GM06990 (cell line): ENCODE measurements around the gene DPYSL4.

Experiments used
- DNase-seq: peaks from one replicate; pipeline ENCODE4 v3.0.0-alpha.2; 2011; ENCODE audit not compliant: insufficient read length; ENCODE audit errors: extremely low read depth
- H3K27me3 ChIP-seq: replicated peaks from 2 replicates; pipeline ENCODE4 v1.6.0; 2011; ENCODE audit warnings: low read length; ENCODE audit not compliant: control insufficient read depth, insufficient read depth
- H3K36me3 ChIP-seq: 2 replicates; pipeline ENCODE4 v1.5.1; 2011; ENCODE audit warnings: low read length; ENCODE audit not compliant: control insufficient read depth, insufficient read depth
- H3K4me3 ChIP-seq: replicated peaks from 2 replicates; pipeline ENCODE4 v1.5.1; 2011; ENCODE audit warnings: low read depth, mild to moderate bottlenecking, control low read depth, low read length
- CTCF ChIP-seq: IDR thresholded peaks from 2 replicates; pipeline ENCODE4 v1.5.1; 2011; ENCODE audit warnings: low read length, control low read depth, mild to moderate bottlenecking, inconsistent platforms; ENCODE audit not compliant: insufficient read depth, poor library complexity, severe bottlenecking

Gene DPYSL4

DNA sequence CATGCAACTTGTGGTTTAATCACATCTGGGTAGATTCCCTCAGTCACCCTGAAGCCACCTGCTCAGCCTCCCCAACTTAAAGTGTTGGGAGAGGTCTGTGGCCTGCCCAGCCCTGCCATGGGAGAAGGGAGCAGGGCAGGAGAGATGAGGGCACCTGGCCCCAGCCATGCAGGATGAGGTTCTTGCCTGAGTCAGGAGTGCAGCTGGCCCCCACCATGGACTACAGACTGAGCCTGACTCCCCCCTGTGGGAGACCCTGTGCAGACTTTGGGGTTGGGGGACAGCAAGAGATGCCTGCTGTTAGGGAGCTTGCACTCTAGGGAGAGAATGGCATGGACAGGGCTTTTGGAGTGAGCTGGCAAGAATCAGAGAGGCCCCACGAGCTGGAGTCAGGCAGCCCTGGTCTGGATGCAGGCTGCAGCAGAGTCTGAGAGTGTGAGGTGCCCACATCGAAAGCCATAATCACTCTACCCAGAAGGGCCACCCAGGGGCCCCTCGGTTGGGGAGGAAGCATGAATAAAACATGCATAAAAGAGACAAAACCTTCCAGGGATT is 34.7 kb upstream of the DPYSL4 start:
- Histone ChIP-seq H3K4me3 (no peak overlapping the region), H3K36me3 (no peaks in the 10 kb centered on the region), H3K27me3 (no peaks in the 10 kb centered on the region)
- TF ChIP-seq CTCF: no peak
- no peak for DNase-seq

- Histone ChIP-seq H3K27me3 (no peaks in the 10 kb centered on the region), H3K36me3 (no peaks in the 10 kb centered on the region), H3K4me3 (no peak overlapping the region)
- TF ChIP-seq CTCF: no peak
- no peak for DNase-seq
Observed at GRCh38 chr10:132152896-132153580, 33.7 kb upstream of the DPYSL4 start.

DNA sequence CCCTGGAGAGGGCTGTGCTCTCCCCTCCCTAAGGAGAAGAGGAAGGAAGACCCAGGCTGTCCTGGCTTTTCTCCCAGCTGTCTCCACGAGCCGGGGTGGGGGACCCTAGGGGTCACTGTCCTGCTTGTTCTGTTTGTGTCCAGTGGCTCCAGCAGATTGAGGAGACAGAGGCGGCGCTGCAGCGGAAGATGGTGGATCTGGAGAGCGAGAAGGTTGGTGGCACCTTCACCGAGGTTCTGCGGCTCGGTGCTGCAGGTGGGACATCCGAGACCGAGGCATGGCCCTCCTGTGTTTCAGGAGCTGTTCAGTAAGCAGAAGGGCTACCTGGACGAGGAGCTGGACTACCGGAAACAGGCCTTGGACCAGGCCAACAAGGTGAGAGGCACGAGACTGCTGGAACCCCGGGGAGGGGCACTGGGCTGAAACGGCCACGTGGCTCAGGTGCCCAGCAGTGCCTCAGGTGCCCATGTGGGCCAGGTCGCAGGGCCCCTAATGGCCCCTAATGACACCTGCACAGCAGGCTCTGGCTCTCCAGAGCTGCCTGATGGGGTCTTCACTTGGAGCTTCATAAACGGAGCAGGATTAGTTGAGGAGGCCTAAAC is 33.0 kb upstream of the DPYSL4 start:
- no peak for TF ChIP-seq CTCF
- Histone ChIP-seq H3K4me3 (no peak overlapping the region), H3K27me3 (no peaks in the 10 kb centered on the region)

DNA sequence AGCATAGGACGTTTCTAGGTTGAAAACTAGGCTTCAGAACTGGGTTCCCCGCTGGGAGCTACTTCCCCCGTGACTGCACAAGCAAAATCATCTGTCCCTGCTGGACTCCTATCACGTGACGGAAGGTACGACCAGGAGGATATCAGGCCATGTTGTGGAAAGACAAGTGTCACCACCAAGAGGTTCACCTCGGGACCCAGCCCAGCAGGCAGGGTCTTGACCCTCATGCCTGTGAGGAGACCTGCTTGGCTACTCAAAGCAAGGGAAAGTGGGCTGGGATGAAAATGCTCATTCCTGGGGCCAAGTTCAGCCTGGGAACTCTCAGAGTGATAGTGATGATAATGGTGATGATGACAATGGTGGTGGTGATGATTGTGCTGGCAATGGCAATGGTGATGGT is 32.3 kb upstream of the DPYSL4 start:
- TF ChIP-seq CTCF: no peak
- no peaks in the 10 kb centered on the region for H3K36me3 ChIP-seq
- DNase-seq: no peak
- H3K27me3 ChIP-seq: no peaks in the 10 kb centered on the region
- no peak overlapping the region for H3K4me3 ChIP-seq

More for the DNA sequence above, 33.0 kb upstream of the DPYSL4 start:
- no peaks in the 10 kb centered on the region for H3K36me3 ChIP-seq
- no peak for DNase-seq

GRCh38 chr10:132154931-132155330 is 31.8 kb upstream of the DPYSL4 start:
- no peak overlapping the region for H3K4me3 ChIP-seq
- H3K27me3 ChIP-seq: no peaks in the 10 kb centered on the region
- no peak for DNase-seq
- TF ChIP-seq CTCF: no peak
- no peaks in the 10 kb centered on the region for H3K36me3 ChIP-seq
